GM18909 (cell line): ENCODE data around the gene LRIG2.
"Not testable (repeated sequence)": the region's sequence is repeated elsewhere in the genome, so short reads cannot be mapped to it uniquely, and the experiment has no call there.

ENCODE experiments used
- ATAC-seq: cut with Tn5 transposase; IDR thresholded peaks from one replicate; pipeline ENCODE4 v1.9.1; 2021; ENCODE audit warnings: mild to moderate bottlenecking; ENCODE audit not compliant: unreplicated experiment, poor library complexity

LRIG2 gene, protein sequence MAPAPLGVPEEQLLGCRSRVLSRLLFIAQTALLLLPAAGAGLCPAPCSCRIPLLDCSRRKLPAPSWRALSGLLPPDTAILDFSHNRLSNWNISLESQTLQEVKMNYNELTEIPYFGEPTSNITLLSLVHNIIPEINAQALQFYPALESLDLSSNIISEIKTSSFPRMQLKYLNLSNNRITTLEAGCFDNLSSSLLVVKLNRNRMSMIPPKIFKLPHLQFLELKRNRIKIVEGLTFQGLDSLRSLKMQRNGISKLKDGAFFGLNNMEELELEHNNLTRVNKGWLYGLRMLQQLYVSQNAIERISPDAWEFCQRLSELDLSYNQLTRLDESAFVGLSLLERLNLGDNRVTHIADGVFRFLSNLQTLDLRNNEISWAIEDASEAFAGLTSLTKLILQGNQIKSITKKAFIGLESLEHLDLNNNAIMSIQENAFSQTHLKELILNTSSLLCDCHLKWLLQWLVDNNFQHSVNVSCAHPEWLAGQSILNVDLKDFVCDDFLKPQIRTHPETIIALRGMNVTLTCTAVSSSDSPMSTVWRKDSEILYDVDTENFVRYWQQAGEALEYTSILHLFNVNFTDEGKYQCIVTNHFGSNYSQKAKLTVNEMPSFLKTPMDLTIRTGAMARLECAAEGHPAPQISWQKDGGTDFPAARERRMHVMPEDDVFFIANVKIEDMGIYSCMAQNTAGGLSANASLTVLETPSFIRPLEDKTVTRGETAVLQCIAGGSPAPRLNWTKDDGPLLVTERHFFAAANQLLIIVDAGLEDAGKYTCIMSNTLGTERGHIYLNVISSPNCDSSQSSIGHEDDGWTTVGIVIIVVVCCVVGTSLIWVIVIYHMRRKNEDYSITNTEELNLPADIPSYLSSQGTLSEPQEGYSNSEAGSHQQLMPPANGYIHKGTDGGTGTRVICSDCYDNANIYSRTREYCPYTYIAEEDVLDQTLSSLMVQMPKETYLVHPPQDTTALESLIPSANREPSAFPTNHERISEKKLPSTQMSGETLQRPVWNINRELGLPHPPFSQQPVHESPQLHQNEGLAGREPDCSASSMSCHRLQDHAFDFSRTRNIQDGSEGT

DNA sequence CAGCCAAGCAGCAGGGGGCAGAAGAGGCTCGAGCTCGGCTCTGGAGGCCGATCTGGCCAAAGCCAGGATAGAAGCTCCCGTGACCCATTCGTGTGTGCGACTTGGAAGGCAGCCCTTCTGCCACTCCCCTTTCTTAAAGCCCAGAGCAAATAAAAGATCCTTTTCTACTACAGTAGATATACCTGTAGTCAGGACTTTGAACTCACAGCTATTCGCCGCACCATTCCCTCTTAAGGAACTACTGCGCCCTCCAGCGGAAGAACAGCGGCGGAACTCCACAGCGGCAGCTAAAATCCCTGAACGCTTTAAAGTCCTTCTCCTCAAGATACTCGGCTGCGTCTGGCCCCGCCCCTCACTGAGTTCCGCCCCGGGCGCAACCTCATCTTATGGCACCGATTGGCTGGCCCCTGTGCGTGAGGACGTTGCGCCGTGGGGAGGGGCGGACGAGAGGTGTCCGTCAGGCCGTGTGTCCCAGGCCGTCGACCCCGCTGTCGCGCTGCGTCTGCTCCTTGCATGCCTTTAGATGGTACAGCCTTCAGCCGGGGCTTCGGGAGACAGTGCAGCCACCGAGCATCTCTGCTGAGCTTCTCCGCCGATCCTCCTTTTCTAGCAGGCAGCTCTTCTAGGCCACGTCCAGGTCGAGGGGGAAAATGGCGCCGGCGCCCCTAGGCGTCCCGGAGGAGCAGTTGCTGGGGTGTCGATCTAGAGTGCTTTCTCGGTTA is at the start of gene LRIG2:
TSS of gene LRIG2 (plus strand) at position 442 of the 722 bp plus-strand sequence. CDS start at position 651, 209 bp downstream.
- peak; percentile 97 for ATAC-seq

DNA sequence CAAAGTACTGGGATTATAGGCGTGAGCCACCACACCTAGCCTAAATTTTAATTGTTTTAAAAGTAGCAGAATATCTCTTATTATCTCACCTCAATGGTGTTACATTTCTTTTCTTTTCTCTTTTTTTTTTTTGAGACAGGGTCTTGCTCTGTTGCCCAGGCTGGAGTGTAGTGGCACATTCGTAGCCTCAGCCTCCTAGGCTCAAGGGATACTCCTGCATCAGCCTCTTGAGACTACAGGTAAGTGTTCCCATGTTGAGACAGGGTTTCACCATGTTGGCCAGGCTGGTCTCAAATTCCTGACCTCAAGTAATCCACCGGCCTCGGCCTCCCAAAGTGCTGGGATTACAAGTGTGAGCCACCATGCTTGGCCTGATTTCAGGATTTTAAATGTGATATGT is 49.7 kb upstream of the LRIG2 start:
- not testable (repeated sequence) for ATAC-seq

DNA sequence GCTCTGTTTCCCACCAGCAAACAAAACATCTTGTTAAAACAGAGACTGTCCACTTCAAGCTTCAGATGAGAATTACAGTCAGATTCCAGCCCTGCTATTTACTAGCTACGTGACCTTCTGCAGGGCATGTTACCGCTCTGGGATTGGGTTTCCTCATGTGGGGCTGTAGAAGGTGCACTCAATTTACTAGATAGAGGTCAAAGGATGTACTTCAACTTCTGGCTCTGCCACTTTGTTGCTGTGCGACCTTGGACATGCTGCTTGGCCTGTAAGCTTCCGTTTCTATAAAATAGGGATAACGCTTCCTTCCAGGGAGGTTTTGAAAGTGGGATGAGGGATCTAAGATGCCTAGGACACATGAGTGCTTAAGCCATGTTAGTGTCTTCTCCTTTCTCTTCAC is 46.0 kb upstream of the LRIG2 start:
- no peak for ATAC-seq

DNA sequence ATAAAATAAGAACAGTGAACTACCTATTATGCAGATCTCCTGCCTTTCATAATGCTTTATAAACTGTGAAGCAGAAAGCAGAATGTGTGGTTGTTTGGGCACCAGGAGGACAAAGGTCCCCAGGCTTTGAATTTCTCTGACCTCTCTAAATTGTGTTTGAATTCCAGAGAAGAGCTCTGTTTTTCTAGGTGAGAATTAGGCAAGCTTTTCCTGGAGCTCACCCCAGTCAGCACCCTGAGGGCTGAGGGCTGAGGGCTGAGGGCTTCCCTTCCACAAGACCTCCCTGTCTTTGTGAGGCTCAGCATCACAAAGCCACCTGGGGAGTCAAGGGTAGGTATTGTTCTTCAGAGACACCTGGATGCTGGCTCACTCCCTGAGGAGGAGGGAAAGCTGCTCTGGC is 45.5 kb upstream of the LRIG2 start:
- ATAC-seq = no peak

DNA sequence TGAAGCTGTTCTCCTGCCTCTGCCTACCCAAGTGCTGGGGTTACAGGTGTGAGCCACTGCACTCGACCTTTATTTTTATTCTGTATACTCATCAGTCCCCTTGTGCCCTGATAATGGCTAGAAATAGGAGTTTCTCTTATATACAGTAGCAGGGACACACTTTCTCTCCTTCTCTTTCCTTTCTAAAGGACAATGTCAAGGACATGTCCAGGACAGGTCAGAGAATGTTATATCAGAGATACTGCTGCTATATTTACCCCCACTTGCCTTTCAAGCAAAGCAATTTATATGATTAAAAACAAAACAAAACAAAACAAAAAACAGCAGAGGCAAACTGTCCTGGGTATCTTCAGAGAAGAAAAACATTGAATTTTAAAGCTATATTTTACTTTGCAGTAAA is 43.2 kb upstream of the LRIG2 start:
- ATAC-seq = no peak

DNA sequence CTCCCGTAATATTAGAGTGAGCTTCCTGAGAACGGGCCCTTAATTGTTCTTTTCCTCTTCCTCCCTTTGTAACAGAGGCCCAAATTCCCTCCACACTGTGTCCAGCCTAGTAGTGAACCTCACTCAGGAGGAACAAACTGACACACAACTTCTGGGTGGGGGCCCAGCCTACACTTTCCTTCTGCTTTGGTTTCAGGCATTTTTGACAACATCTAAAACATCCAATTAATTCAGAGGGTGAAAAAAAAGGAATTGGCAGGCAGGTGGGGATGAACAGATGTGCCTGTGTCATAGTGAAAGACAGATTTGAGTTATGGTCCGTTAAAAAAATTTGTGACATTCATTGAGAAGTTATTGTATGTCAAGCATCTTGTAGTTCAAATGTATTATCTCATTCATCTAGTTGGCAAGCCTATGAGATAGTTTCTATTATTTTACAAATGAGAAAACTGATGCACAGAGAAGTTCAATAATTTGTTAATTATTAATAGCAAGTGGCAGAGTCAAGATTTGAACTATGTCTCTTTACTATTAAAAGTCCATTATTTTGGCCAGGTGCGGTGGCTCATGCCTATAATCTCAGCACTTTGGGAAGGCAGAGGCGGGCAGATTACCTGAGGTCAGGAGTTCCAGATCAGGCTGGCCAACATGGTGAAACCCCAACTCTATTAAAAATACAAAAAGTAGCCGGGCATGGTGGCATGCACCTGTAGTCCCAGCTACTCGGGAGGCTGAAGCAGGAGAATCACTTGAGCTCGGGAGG is 41.6 kb upstream of the LRIG2 start:
- peak; percentile 70 for ATAC-seq

DNA sequence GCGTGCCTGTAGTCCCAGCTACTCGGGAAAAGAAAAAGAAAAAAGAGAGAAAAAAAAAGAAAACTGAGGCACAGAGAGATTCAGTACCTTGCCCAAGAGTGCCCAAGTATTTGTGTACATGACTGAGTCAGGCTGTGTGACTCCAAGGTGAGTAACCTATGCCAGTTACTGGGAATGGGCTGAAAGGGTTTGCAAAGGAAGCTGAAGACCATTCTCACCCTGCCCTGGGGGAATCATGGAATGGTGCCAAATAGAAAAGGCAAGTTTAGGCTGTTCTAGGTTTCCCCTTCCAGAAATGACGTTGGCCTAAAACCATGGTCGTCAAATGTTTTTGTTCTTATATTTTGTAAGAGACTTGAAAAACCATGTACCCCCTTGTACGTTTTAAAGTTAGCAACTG is 37.9 kb upstream of the LRIG2 start:
- ATAC-seq = no peak

DNA sequence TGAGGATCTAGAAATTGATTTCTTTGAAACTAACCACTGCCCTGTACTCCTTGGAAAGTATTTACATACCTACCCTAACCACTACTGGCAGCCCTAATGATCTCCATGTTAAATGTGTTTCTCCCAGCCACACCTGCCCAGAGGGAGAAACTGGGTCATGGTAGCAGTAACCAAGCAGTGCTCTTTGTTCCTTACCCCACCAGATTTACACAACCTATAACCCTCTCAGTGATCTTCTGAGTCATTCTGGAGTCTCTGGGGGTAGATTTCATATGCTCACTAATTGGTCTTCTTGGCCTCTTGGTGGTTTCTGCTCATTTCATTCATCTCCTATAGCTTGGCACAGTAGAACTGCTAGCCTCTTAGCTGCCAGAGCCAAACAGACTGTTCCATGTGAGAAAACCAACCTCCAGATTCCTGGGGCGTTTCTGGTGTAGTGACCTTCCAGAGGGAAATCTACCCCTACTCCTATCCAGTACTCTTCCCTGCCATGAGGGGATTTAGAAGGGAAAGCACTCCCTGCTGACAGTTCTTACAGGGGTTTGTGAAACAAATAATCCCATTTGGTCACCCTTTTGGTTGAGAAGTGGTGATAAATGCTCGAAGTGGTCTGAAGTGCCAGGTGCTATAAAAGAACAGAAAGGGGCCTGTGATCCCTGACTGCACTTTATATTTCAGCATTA is 36.2 kb upstream of the LRIG2 start:
- no peak for ATAC-seq

DNA sequence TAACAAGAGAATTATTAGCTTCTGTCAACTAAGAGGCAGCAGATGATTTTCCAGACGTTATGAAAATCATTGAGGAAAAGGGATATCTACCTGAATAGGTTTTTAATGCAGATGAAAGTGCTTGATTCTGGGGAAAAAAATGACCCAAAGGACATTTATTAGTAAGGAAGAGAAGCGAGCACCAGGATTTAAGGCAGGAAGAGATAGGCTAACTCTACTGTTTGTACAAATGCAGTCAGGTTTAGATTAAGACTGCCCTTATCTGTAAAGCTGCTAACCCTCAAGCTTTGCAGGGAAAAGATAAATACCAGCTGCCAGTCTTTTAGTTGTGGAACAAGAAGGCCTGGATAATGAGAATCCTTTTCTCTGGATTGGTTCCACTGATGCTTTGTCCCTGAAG is 33.0 kb upstream of the LRIG2 start:
- ATAC-seq = no peak

DNA sequence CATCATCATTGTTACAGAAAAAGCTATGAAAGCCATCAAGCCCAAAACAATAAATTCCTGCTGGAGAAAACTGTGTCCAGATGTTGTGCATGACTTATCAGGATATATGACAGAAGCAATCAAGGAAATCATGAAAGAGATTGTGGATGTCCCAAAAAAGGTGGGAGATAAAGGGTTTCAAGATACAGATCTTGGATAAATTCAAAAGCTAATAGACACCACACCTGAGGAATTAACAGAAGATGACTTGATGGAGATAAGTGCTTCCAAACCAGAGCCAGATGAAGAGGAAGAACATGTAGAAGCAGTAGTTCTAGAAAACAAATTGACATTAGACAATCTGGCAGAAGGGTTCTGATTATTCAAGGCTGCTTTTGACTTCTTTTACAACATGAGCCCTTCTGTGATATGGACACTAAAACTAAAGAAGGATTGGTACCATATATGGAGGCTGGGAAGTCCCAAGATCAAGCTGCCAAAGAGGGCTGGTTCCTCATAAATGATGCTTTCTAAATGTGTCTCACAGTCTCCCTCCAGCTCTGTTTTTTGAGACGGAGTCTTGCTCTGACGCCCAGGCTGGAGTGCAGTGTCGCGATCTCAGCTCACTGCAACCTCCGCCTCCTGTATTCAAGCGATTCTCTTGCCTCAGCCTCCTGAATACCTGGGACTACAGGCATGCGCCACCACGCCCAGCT is 32.1 kb upstream of the LRIG2 start:
- ATAC-seq = no peak

DNA sequence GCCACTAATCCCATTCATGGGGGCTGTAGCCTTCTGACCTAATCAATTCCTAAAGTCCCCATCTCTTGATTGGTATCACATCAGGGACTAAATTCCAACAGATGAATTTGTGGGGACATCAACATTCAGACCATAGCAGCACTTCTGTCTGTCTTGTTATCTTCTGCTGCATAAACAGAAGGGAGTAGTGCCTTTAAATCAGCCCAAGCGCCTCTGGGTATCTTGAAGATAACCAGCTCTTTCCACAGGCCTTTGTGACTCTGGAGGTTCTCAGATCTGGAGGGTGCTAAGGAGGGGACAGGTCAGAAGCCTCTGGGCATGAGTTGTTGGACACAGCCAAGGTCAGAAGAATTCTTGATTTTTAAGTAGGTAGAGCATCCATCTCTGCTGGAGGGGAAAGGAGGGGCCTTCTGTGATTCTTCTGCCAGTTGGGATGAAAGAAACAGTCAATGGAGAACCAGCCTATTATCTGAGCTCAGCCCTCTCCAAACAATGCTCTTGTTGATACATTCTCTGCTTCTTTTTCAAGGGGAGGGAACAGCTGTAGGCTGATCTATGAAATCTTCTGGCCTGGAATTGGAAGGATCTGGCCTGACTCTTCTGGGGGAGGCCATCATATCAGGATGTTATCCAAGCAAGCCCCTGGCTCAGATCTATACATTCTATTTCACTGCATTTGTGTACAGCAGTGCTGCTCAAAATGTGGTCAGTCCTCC is 31.3 kb upstream of the LRIG2 start:
- ATAC-seq = peak; percentile 31

DNA sequence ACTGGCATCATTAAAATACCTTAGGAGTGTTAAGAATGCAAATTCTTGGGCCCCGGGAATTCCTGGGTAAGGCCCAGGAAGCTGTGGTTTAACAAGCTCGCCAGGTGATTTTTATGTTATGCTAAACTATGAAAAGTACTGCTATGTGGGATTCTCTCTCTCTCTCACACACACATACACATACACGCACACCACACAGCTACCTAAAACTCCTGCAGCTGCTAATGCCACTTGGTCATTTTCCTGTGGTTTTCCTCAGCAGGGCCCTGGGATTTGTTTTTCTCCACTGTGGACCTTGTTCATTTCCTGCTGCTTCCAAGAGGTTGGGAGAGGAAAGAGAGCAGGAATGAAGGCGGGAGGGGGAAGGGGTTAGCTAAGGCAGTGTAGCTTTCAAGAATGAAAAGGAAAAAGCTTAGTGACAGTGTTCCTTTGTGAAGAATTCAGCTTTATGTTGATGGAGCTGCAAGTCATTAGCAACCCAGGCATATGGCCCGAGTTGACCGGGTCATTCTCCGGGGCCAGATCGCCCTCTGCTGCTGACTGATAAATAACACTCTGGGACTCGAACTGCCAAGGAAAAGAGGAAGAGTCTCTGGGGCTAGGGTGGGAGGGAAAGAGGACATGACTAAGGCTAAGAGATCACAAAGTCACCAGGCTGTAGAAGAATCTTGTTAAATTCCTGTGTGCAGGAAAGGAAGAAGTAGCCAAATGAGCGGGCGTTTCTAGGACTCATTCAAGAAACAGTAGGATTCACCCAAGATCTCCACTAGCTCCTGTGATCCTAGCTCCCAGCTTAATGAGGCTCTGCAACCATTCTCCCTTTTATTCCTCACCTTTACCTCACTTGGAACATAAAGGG is 30.5 kb upstream of the LRIG2 start:
- peak; percentile 75 for ATAC-seq

DNA sequence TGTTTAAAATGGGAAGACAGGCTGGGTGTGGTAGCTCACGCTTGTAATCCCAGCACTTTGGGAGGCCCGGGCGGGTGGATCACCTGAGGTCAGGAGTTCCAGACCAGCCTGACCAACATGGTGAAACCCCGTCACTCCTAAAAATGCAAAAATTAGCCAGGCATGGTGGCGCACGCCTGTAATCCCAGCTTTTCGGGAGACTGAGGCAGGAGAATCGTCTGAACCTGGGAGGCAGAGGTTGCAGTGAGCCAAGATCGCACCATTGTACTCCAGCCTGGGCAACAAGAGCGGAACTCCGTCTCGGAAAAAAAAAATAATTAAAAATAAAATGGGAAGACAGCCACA is 29.9 kb upstream of the LRIG2 start:
- not testable (repeated sequence) for ATAC-seq

DNA sequence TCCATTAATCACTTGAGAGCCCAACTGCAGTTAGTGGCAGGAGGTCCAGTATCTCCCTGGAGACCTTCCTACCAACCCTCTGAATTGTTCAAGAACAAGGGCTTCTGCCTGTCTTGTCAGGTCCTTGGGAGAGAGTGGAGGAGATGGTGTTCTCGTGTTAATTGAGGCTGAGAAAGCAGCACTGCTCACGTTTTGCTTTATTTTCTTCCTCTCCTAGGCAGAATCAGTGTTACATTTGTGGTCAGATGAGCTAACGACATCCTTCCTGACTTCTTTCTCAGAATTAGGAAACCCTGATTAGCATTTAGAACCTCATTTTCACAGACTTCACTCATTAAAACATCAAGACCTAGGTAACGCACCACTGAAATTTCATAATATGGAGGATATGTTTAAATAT is 26.4 kb upstream of the LRIG2 start:
- no peak for ATAC-seq

DNA sequence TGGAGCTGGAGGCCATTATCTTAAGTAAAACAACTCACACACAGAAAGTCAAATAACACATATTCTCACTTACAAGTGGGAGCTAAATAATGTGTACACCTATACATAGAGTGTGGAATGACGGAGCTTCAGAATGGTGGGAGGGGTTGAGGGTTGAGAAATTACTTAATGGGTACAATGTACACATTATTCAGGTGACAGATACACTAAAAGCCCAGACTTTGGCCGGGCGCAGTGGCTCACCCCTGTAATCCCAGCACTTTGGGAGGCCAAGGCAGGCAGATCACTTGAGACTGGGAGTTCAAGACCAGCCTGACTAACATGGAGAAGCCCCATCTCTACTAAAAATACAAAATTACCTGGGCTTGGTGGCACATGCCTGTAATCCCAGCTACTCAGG is 24.9 kb upstream of the LRIG2 start:
- ATAC-seq = no peak

DNA sequence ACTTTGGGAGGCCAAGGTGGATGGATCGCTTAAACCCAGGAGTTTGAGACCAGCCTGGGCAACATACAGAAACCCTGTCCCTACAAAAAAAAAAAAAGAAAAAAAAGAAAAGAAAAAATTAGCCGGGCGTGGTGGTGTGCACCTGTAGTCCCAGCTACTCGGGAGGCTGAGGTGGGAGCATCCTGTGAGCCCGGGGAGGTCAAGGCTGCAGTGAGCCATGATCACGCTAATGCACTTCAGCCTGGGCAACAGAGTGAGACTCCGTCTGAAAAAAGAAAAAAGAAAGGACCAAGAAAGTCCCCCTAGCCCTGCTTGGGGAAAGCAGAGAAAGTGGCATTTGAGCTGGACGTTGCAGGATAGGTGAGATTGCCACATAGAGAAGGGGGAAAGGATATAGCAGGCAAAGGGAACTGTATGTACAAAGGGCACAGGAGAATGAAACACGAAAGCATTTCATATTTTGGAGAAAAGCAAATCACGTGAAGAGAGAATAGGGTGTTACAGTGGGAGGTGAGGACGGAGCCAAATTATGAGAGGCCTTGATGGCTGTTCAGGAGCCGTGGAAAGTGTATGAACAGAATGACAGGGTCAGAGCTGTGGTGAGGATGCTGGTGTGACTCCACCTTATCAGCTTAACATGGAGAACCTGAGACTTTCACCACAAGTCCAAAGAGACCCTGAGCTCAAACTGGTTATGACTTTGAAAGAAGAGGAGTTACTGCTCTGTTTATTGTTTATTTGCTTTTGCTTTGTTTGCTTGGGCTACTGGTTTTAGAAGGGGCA is 19.5 kb upstream of the LRIG2 start:
- no peak for ATAC-seq
